OCI-LY1 (cell line): ENCODE results near the gene HLCS.

Experiments
- H2AFZ ChIP-seq: fragments of 200-600 bp; sonication (generic), shearing (Covaris generic); 2 replicates; pipeline ENCODE4 v1.6.0; 2014; ENCODE audit warnings: antibody characterized with exemption, mild to moderate bottlenecking, low read length
- H3F3A ChIP-seq: fragments of 200-600 bp; sonication (generic), shearing (Covaris generic); 2 replicates; pipeline ENCODE4 v1.6.0; 2014; ENCODE audit warnings: mild to moderate bottlenecking, antibody characterized with exemption, low read length, moderate library complexity; ENCODE audit not compliant: insufficient read depth
- H3K27ac ChIP-seq: fragments of 200-600 bp; sonication (generic); 2 replicates; pipeline ENCODE4 v1.5.1; 2014; ENCODE audit warnings: low read length, mixed run types, mild to moderate bottlenecking, low read depth; ENCODE audit not compliant: poor library complexity, severe bottlenecking
- H3K27me3 ChIP-seq: fragments of 200-600 bp; sonication (generic); 2 replicates; pipeline ENCODE4 v1.6.0; 2014; ENCODE audit warnings: antibody characterized with exemption, mild to moderate bottlenecking, low read length, moderate library complexity; ENCODE audit not compliant: insufficient read depth
- H3K36me3 ChIP-seq: fragments of 200-600 bp; sonication (generic); 2 replicates; pipeline ENCODE4 v1.6.1; 2014; ENCODE audit warnings: mild to moderate bottlenecking, antibody characterized with exemption, low read length, moderate library complexity, mixed read lengths; ENCODE audit not compliant: insufficient read depth
- H3K4me1 ChIP-seq: fragments of 200-600 bp; sonication (generic); 2 replicates; pipeline ENCODE4 v1.5.1; 2014; ENCODE audit warnings: mild to moderate bottlenecking, low read length, moderate library complexity; ENCODE audit not compliant: insufficient read depth, severe bottlenecking
- H3K4me2 ChIP-seq: fragments of 200-600 bp; sonication (generic), shearing (Covaris generic); 2 replicates; pipeline ENCODE4 v1.6.1; 2014; ENCODE audit warnings: low read length
- H3K4me3 ChIP-seq: fragments of 200-600 bp; sonication (generic); 2 replicates; pipeline ENCODE4 v1.5.1; 2014; ENCODE audit warnings: low read length, low read depth, mild to moderate bottlenecking, mixed read lengths; ENCODE audit not compliant: poor library complexity, severe bottlenecking
- H3K79me2 ChIP-seq: fragments of 200-600 bp; shearing (Covaris generic); 2 replicates; pipeline ENCODE4 v1.6.1; 2016; ENCODE audit warnings: mixed run types, low read length, mixed read lengths; ENCODE audit not compliant: insufficient read depth
- H3K9ac ChIP-seq: fragments of 200-600 bp; sonication (generic), shearing (Covaris generic); 2 replicates; pipeline ENCODE4 v1.6.1; 2014; ENCODE audit warnings: mild to moderate bottlenecking, low read length, mixed read lengths
- H3K9me2 ChIP-seq: fragments of 200-600 bp; sonication (generic), shearing (Covaris generic); 2 replicates; pipeline ENCODE4 v1.6.1; 2014; ENCODE audit warnings: low read depth, mild to moderate bottlenecking, low read length, mixed read lengths
- H3K9me3 ChIP-seq: fragments of 200-600 bp; shearing (Covaris generic); 2 replicates; pipeline ENCODE4 v1.6.1; 2014; ENCODE audit warnings: low read length, mixed read lengths
- H4K20me1 ChIP-seq: fragments of 200-600 bp; sonication (generic), shearing (Covaris generic); 2 replicates; pipeline ENCODE4 v1.6.0; 2016; ENCODE audit warnings: mild to moderate bottlenecking, low read length; ENCODE audit not compliant: insufficient read depth
- CTCF ChIP-seq: fragments of 200-600 bp; sonication (generic), shearing (Covaris generic); IDR thresholded peaks from 2 replicates; pipeline ENCODE4 v1.5.1; 2017; ENCODE audit warnings: mild to moderate bottlenecking, antibody characterized with exemption, low read length, moderate library complexity, mixed read lengths
- EZH2 ChIP-seq: fragments of 200-600 bp; sonication (generic), shearing (Covaris generic); IDR thresholded peaks from 2 replicates; pipeline ENCODE4 v1.8.0; 2017; ENCODE audit warnings: borderline replicate concordance, mixed run types, mild to moderate bottlenecking, antibody characterized with exemption, low read length, moderate library complexity, mixed read lengths

Gene HLCS

GRCh38 chr21:36994501-36995158 lies 28.2 kb upstream of the HLCS start:
- H3K4me2 ChIP-seq = no peak overlapping the region
- no peaks in the 10 kb centered on the region for H3K79me2 ChIP-seq
- no peak overlapping the region for H3K4me3 ChIP-seq

GRCh38 chr21:36992671-36993070 lies 26.2 kb upstream of the HLCS start:
- Histone ChIP-seq H4K20me1 (no peaks in the 10 kb centered on the region), H3K4me2 (no peak overlapping the region), H3K36me3 (no peaks in the 10 kb centered on the region), H3F3A (no peaks in the 10 kb centered on the region), H3K27ac (no peak overlapping the region), H2AFZ (no peak overlapping the region), H3K9ac (no peak overlapping the region), H3K4me3 (no peak overlapping the region), H3K4me1 (peaks cover 5% of the 10 kb centered on the region), H3K9me2 (no peaks in the 10 kb centered on the region), H3K79me2 (no peaks in the 10 kb centered on the region), H3K9me3 (no peaks in the 10 kb centered on the region), H3K27me3 (no peaks in the 10 kb centered on the region; the same call in 1 of the 2 replicates)
- no peak for TF ChIP-seq CTCF
- TF ChIP-seq EZH2 = no peak

More at GRCh38 chr21:36994501-36995158, 28.2 kb upstream of the HLCS start:
- Histone ChIP-seq H3F3A (no peaks in the 10 kb centered on the region), H3K9ac (no peak overlapping the region), H3K27me3 (no peaks in the 10 kb centered on the region; the same call in 1 of the 2 replicates), H3K9me2 (no peaks in the 10 kb centered on the region), H4K20me1 (no peaks in the 10 kb centered on the region), H2AFZ (no peak overlapping the region), H3K9me3 (no peaks in the 10 kb centered on the region), H3K36me3 (no peaks in the 10 kb centered on the region), H3K4me1 (peaks cover 5% of the 10 kb centered on the region), H3K27ac (no peak overlapping the region)
- TF ChIP-seq EZH2 (no peak), CTCF (no peak)

- H3K27me3 ChIP-seq = no peaks in the 10 kb centered on the region; the same call in 1 of the 2 replicates
- peaks cover 5% of the 10 kb centered on the region for H3K4me1 ChIP-seq
- no peaks in the 10 kb centered on the region for H4K20me1 ChIP-seq
- H3K9ac ChIP-seq = peak overlapping the region; percentile 65; the same call in 1 of the 2 replicates
- peak overlapping the region; percentile 62 for H3K4me3 ChIP-seq
- H3K9me2 ChIP-seq = no peaks in the 10 kb centered on the region
- H3K79me2 ChIP-seq = no peaks in the 10 kb centered on the region
- H2AFZ ChIP-seq = no peak overlapping the region
- H3K9me3 ChIP-seq = no peaks in the 10 kb centered on the region
- H3K36me3 ChIP-seq = no peaks in the 10 kb centered on the region; the same call in 1 of the 2 replicates
- no peaks in the 10 kb centered on the region for H3F3A ChIP-seq
- TF ChIP-seq CTCF (no peak), EZH2 (no peak)
- H3K27ac ChIP-seq = no peak overlapping the region
- H3K4me2 ChIP-seq = peak overlapping the region; percentile 65
Measured at GRCh38 chr21:36990508-36991205, 24.2 kb upstream of the HLCS start.
